H1 (cell line): Measurements from ENCODE around the gene TEF. TPM values are rescaled to one million over a fixed set of nuclear protein-coding genes. Genes with fewer than 3 reads are reported as not detected.

Source experiments
- CTCF ChIA-PET: fragments of 300-600 bp; sonication (Branson Sonifier 250); formaldehyde crosslinking; loops from one replicate; lab custom pipeline; 2021; ENCODE audit not compliant: partially characterized antibody; lab: Charles Lee
- POLR2A ChIA-PET: fragments of 300-600 bp; sonication (Branson Sonifier 250); formaldehyde crosslinking; loops from one replicate; lab custom pipeline; 2021; ENCODE audit warnings: inconsistent platforms; ENCODE audit not compliant: partially characterized antibody; lab: Charles Lee
- DNase-seq, 2 experiments: peaks; one replicate each; pipeline versions ENCODE4 v3.0.0 to v3.0.0-alpha.2; 2010 to 2022; ENCODE audit warnings: low spot score in 2 of 2, low read depth in 1 of 2, mixed read lengths in 1 of 2
- FAIRE-seq: peaks from 2 replicates; lab custom pipeline; 2011; peaks lifted over from hg19 to GRCh38; lab: Jason Lieb, UNC
- H2AFZ ChIP-seq: 2 replicates; pipeline ENCODE4 v1.8.1; 2012; ENCODE audit warnings: low read length, inconsistent platforms
- H2AK5ac ChIP-seq: 2 replicates; pipeline ENCODE4 v1.6.1; 2013; ENCODE audit warnings: low read depth, low read length
- H2BK120ac ChIP-seq: replicated peaks from 2 replicates; pipeline ENCODE3; 2013; ENCODE audit warnings: low read depth, low read length, inconsistent platforms
- H2BK12ac ChIP-seq: 2 replicates; pipeline ENCODE4 v1.6.1; 2013; ENCODE audit warnings: low read depth, low read length
- H2BK15ac ChIP-seq: 2 replicates; pipeline ENCODE4 v1.6.1; 2013; ENCODE audit warnings: low read length
- H2BK20ac ChIP-seq: 2 replicates; pipeline ENCODE4 v1.6.1; 2013; ENCODE audit warnings: low read length
- H2BK5ac ChIP-seq: 2 replicates; pipeline ENCODE4 v1.6.1; 2013; ENCODE audit warnings: low read depth, low read length
- H3K14ac ChIP-seq: 2 replicates; pipeline ENCODE4 v1.6.1; 2013; ENCODE audit warnings: inconsistent platforms; ENCODE audit not compliant: insufficient read length
- H3K18ac ChIP-seq: 2 replicates; pipeline ENCODE4 v1.6.1; 2013; ENCODE audit warnings: low read length; ENCODE audit errors: extremely low read depth
- H3K23ac ChIP-seq: 2 replicates; pipeline ENCODE4 v1.6.1; 2013; ENCODE audit warnings: inconsistent platforms; ENCODE audit not compliant: insufficient read length
- H3K23me2 ChIP-seq: 2 replicates; pipeline ENCODE4 v1.6.1; 2013; ENCODE audit warnings: low read depth, low read length
- H3K27ac ChIP-seq: 2 replicates; pipeline ENCODE4 v1.6.1; 2011; ENCODE audit warnings: low read depth, low read length, inconsistent platforms
- H3K27me3 ChIP-seq, 4 experiments: replicated peaks in 1 of 4; 1 replicate in 1 of 4; 2 replicates in 3 of 4; pipeline versions ENCODE4 v1.6.1 to v1.8.1; 2011 to 2013; ENCODE audit warnings: low read length in 3 of 4, mild to moderate bottlenecking in 3 of 4, inconsistent platforms in 2 of 4, mixed read lengths in 2 of 4, moderate library complexity in 1 of 4; ENCODE audit not compliant: control insufficient read depth in 3 of 4, insufficient read depth in 3 of 4; ENCODE audit errors: extremely low read depth in 1 of 4
- H3K36me3 ChIP-seq, 4 experiments: 2 replicates each; pipeline versions ENCODE4 v1.6.1 to v1.8.1; 2011 to 2013; ENCODE audit warnings: mild to moderate bottlenecking in 4 of 4, low read length in 3 of 4, moderate library complexity in 2 of 4, control low read depth in 1 of 4, inconsistent platforms in 1 of 4; ENCODE audit not compliant: insufficient read depth in 4 of 4, control insufficient read depth in 2 of 4
- H3K4ac ChIP-seq: replicated peaks from 2 replicates; pipeline ENCODE3; 2013; ENCODE audit warnings: low read length, low read depth, mixed read lengths, inconsistent platforms; ENCODE audit not compliant: insufficient read length
- H3K4me1 ChIP-seq, 4 experiments: replicated peaks in 1 of 4; 1 replicate in 1 of 4; 2 replicates in 3 of 4; pipeline versions ENCODE4 v1.6.1 to v1.8.1; 2011 to 2013; ENCODE audit warnings: low read length in 3 of 4, inconsistent platforms in 2 of 4, mixed read lengths in 1 of 4; ENCODE audit not compliant: insufficient read depth in 4 of 4, control insufficient read depth in 3 of 4
- H3K4me2 ChIP-seq, 2 experiments: 2 replicates each; pipeline versions ENCODE4 v1.6.1 to v1.8.1; 2011 to 2013; ENCODE audit warnings: low read depth in 2 of 2, low read length in 2 of 2, control low read depth in 1 of 2, inconsistent platforms in 1 of 2, mild to moderate bottlenecking in 1 of 2; ENCODE audit not compliant: insufficient read depth in 1 of 2
- H3K4me3 ChIP-seq, 4 experiments: fragments of 200-600, 300-600 bp in 1 of 4; sonication (generic), shearing (Covaris generic), sonication (Bioruptor Twin) in 1 of 4; 2 replicates each; pipeline versions ENCODE4 v1.5.1 to v1.8.1; 2011 to 2016; ENCODE audit warnings: low read length in 4 of 4, low read depth in 3 of 4, control low read depth in 2 of 4, inconsistent platforms in 2 of 4, mild to moderate bottlenecking in 2 of 4, mixed read lengths in 1 of 4, moderate library complexity in 1 of 4; ENCODE audit not compliant: insufficient read depth in 2 of 4; ENCODE audit errors: extremely low read depth in 1 of 4
- H3K56ac ChIP-seq: replicated peaks from 2 replicates; pipeline ENCODE3; 2013; ENCODE audit warnings: low read depth, mild to moderate bottlenecking, mixed read lengths, low read length, inconsistent platforms; ENCODE audit not compliant: insufficient read length
- H3K79me1 ChIP-seq: 2 replicates; pipeline ENCODE4 v1.6.1; 2013; ENCODE audit warnings: low read depth, low read length, control low read depth
- H3K79me2 ChIP-seq, 2 experiments: 2 replicates each; pipeline versions ENCODE4 v1.6.1 to v1.8.1; 2012 to 2013; ENCODE audit warnings: low read length in 2 of 2, mild to moderate bottlenecking in 2 of 2, inconsistent platforms in 1 of 2; ENCODE audit not compliant: insufficient read depth in 2 of 2, control insufficient read depth in 1 of 2
- H3K9ac ChIP-seq, 4 experiments: replicated peaks in 1 of 4; 1 replicate in 1 of 4; 2 replicates in 3 of 4; pipeline versions ENCODE4 v1.6.1 to v1.8.1; 2011 to 2013; ENCODE audit warnings: low read depth in 3 of 4, low read length in 3 of 4, control low read depth in 2 of 4, mild to moderate bottlenecking in 2 of 4, moderate library complexity in 2 of 4, inconsistent platforms in 1 of 4; ENCODE audit errors: extremely low read depth in 1 of 4
- H3K9me3 ChIP-seq, 2 experiments: 2 replicates each; pipeline versions ENCODE4 v1.6.1 to v1.8.1; 2012 to 2013; ENCODE audit warnings: mild to moderate bottlenecking in 2 of 2, moderate library complexity in 2 of 2, control low read depth in 1 of 2, inconsistent platforms in 1 of 2, low read depth in 1 of 2, low read length in 1 of 2, mixed read lengths in 1 of 2; ENCODE audit not compliant: insufficient read depth in 2 of 2
- H4K20me1 ChIP-seq, 2 experiments: replicated peaks in 1 of 2; 2 replicates each; pipeline versions ENCODE3 to v1.8.1; 2011 to 2013; ENCODE audit warnings: inconsistent platforms in 2 of 2, low read length in 2 of 2, mild to moderate bottlenecking in 1 of 2; ENCODE audit not compliant: insufficient read depth in 2 of 2, control insufficient read depth in 1 of 2
- H4K5ac ChIP-seq: 2 replicates; pipeline ENCODE4 v1.6.1; 2013; ENCODE audit warnings: low read length, low read depth, mixed read lengths, inconsistent platforms; ENCODE audit not compliant: insufficient read length
- H4K8ac ChIP-seq: 2 replicates; pipeline ENCODE4 v1.8.0; 2013; ENCODE audit warnings: mild to moderate bottlenecking, moderate library complexity, low read length, inconsistent platforms; ENCODE audit not compliant: insufficient read depth; ENCODE audit errors: extremely low read depth
- H4K91ac ChIP-seq: replicated peaks from 2 replicates; pipeline ENCODE3; 2013; ENCODE audit warnings: low read length, mixed read lengths, inconsistent platforms; ENCODE audit not compliant: insufficient read length
- ATF2 ChIP-seq: IDR thresholded peaks from 2 replicates; pipeline ENCODE4 v1.6.1; 2012; ENCODE audit warnings: low read length, inconsistent platforms
- BACH1 ChIP-seq: IDR thresholded peaks from 2 replicates; pipeline ENCODE4 v1.6.1; 2012; ENCODE audit warnings: low read length, improper control_type of control experiment
- CTBP2 ChIP-seq: IDR thresholded peaks from 2 replicates; pipeline ENCODE4 v1.7.0; 2011; ENCODE audit warnings: borderline replicate concordance, mild to moderate bottlenecking, moderate library complexity, mixed read lengths, low read length; ENCODE audit not compliant: insufficient read depth, insufficient read length
- EGR1 ChIP-seq: IDR thresholded peaks from 2 replicates; pipeline ENCODE4 v1.6.1; 2011; ENCODE audit warnings: low read depth, low read length, borderline replicate concordance
- HDAC2 ChIP-seq, 2 experiments: fragments of 300-600 bp in 1 of 2; sonication (generic) in 1 of 2; IDR thresholded peaks; 2 replicates each; pipeline ENCODE4 v1.6.1; 2011 to 2012; ENCODE audit warnings: low read depth in 2 of 2, low read length in 2 of 2, mild to moderate bottlenecking in 2 of 2, moderate library complexity in 2 of 2, borderline replicate concordance in 1 of 2, inconsistent platforms in 1 of 2
- HDAC6 ChIP-seq: IDR thresholded peaks from one replicate; pipeline ENCODE4 v1.7.1; 2012; ENCODE audit warnings: low read depth, mild to moderate bottlenecking, inconsistent platforms, low read length, moderate library complexity
- KDM5A ChIP-seq: fragments of 200-600 bp; IDR thresholded peaks from 2 replicates; pipeline ENCODE4 v1.7.1; 2012; ENCODE audit warnings: mild to moderate bottlenecking, low read length, inconsistent platforms, mixed read lengths
- MAFK ChIP-seq: IDR thresholded peaks from 2 replicates; pipeline ENCODE4 v1.6.1; 2012; ENCODE audit warnings: low read depth, mild to moderate bottlenecking, improper control_type of control experiment, low read length
- POLR2AphosphoS5 ChIP-seq: IDR thresholded peaks from 2 replicates; pipeline ENCODE4 v1.6.1; 2011; ENCODE audit warnings: low read depth, low read length
- SP1 ChIP-seq: IDR thresholded peaks from 2 replicates; pipeline ENCODE4 v1.6.1; 2011; ENCODE audit warnings: low read depth, low read length
- SP4 ChIP-seq: IDR thresholded peaks from 2 replicates; pipeline ENCODE4 v1.6.1; 2012; ENCODE audit warnings: low read length, inconsistent platforms
- WGBS, 2 experiments: shearing (Covaris generic) in 1 of 2; methylation state at CpG; one replicate each; pipeline versions ENCODE4 v1.1.6 to v1.1.7; 2013 to 2015; ENCODE audit warnings: low lambda C conversion rate in 2 of 2, mixed read lengths in 2 of 2, inconsistent platforms in 1 of 2, low coverage in 1 of 2, missing lambda C conversion rate in 1 of 2; ENCODE audit not compliant: insufficient replicate concordance in 2 of 2, insufficient coverage in 1 of 2, insufficient read length in 1 of 2; ENCODE audit errors: extremely low coverage in 1 of 2, missing lambda C conversion rate in 1 of 2; 5-methylcytosine and 5-hydroxymethylcytosine counted together
- polyA plus RNA-seq, 7 experiments: library from polyadenylated mRNA; depleted of rRNA in 3 of 7; stranded (reverse) in 5 of 7; unstranded in 2 of 7; fragments of >200 nt in 5 of 7; fragments of 200-250 nt in 2 of 7; gene quantifications; 1 replicate in 5 of 7; 2 replicates in 1 of 7; 4 replicates in 1 of 7; pipeline versions ENCODE4 v1.2.1 to v1.2.3, GENCODE V29; 2011 to 2013; ENCODE audit warnings: missing spikeins in 2 of 7, mixed read lengths in 2 of 7
- total RNA-seq: library from RNA; stranded (reverse); fragmentation: NEBNext Ultra II Directional; extraction: Animal tissue kit (Norgen Biotek cat#: 25700); gene quantifications from 2 replicates; pipeline ENCODE4 v1.2.1, GENCODE V29; 2021

The TEF gene
- total and polyA plus RNA-seq, 2 of the 8 experiments (the other 6 are each of a cell fraction or from before 2014, with no cell fraction given), result 7.4 to 9.0 TPM

DNA sequence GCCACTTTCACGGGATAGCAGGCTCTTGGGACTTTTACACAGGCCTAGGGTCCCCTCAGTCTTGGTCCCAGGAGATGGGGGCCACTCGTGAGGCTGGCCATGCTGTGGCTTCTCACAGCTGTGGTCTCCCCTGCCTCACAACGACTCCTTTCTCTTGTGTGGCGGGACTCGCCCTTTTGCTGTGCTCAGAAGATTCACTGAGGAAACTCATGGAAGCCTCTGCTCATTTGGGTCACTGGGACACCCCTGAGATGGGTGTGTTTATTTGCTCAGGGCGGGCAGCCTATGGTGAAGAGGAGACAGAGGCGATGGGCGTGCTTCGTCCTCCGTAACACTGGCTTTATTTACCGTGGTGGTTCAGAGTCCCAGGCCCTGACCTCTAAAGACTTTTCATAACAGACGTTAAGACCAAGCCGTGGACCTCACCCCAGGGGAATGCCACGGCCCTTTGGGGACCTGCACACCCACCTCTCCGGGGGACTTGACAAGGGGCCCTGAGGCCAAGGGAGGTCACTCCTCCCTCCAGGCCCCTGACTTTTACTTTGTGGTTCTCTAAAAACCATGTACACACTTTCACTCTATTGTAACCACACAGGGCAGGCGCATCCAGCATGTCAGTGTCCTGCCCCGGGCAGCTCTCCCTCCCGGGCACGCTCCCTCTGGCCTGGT is 15.5 kb downstream of the TEF start:
- ChIA-PET CTCF (interaction anchor here (1.1 to 15.8 kb wide), 4 partner anchors 14 to 141 kb away, joined by 3 to 269 read pairs (median 4); no protein-coding TSS in a partner anchor), POLR2A (interaction anchor here (0.6 to 9.8 kb wide), 4 partner anchors 13 to 115 kb away, joined by 3 to 106 read pairs (median 10); partner anchors contain the start of gene TOB2)
- H2BK5ac ChIP-seq, result no peak overlapping the region
- no peak overlapping the region for H4K91ac ChIP-seq
- no peak overlapping the region for H3K23ac ChIP-seq
- H2BK120ac ChIP-seq, result no peak overlapping the region
- no peak overlapping the region for H3K27ac ChIP-seq
- H2BK12ac ChIP-seq, result no peak overlapping the region
- no peak overlapping the region for H3K14ac ChIP-seq
- no peak overlapping the region for H4K5ac ChIP-seq
- H3K4me2 ChIP-seq, result no peak overlapping the region
- DNase-seq (no peak), FAIRE-seq (no peak)
- H3K23me2 ChIP-seq, result no peaks in the 10 kb centered on the region
- no peak overlapping the region for H2BK15ac ChIP-seq
- H3K4me3 ChIP-seq, result no peak overlapping the region
- no peaks in the 10 kb centered on the region for H3K27me3 ChIP-seq
- no peak overlapping the region for H2AFZ ChIP-seq
- no peak overlapping the region for H2AK5ac ChIP-seq
- H4K8ac ChIP-seq, result no peak overlapping the region; the same call in 1 of the 2 replicates
- no peaks in the 10 kb centered on the region for H3K9me3 ChIP-seq
- no peak overlapping the region for H3K56ac ChIP-seq
- H4K20me1 ChIP-seq, result no peaks in the 10 kb centered on the region
- TF ChIP-seq HDAC6, result no peak
- TF ChIP-seq KDM5A, result no peak
- TF ChIP-seq MAFK, result no peak
- no peak for TF ChIP-seq CTBP2
- no peak for TF ChIP-seq EGR1
- no peak for TF ChIP-seq BACH1
- TF ChIP-seq POLR2AphosphoS5, result no peak
- no peak for TF ChIP-seq SP1
- no peak for TF ChIP-seq SP4
- TF ChIP-seq HDAC2 (IDR thresholded peaks at IDR 0.05; ENCODE audit: borderline replicate concordance in 1 of 2, low read depth in 2 of 2, low read length in 2 of 2), result no peak
- TF ChIP-seq ATF2, result no peak
- no peak overlapping the region for H3K18ac ChIP-seq
- no peak overlapping the region for H2BK20ac ChIP-seq
- H3K79me1 ChIP-seq, result no peaks in the 10 kb centered on the region
- H3K36me3 ChIP-seq, result peaks cover 0 to 12% (median 1%) of the 10 kb centered on the region in 4 experiments; a peak in 5 of 8 replicates
- peaks cover 0 to 3% (median 0%) of the 10 kb centered on the region in 4 experiments; a peak in 1 of 7 replicates for H3K4me1 ChIP-seq
- H3K4ac ChIP-seq, result no peak overlapping the region
- 94% methylated on average over 19 of the region's 19 CpGs; no CpG with 5 or more reads in 1 of the 2 experiments for WGBS, 2 experiments
- no peak overlapping the region for H3K9ac ChIP-seq
- H3K79me2 ChIP-seq, result no peaks in the 10 kb centered on the region
